CD4-positive, alpha-beta T cell treated with Interleukin-21 for 1 hour (primary cell): ENCODE data around the gene IL5.

Experiments used
- DNase-seq: peaks from one replicate; pipeline ENCODE4 v3.0.0-alpha.2; 2020

Gene IL5

GRCh38 chr5:132498152-132498551 lies 45.2 kb downstream of the IL5 start:
- no peak for DNase-seq

DNA sequence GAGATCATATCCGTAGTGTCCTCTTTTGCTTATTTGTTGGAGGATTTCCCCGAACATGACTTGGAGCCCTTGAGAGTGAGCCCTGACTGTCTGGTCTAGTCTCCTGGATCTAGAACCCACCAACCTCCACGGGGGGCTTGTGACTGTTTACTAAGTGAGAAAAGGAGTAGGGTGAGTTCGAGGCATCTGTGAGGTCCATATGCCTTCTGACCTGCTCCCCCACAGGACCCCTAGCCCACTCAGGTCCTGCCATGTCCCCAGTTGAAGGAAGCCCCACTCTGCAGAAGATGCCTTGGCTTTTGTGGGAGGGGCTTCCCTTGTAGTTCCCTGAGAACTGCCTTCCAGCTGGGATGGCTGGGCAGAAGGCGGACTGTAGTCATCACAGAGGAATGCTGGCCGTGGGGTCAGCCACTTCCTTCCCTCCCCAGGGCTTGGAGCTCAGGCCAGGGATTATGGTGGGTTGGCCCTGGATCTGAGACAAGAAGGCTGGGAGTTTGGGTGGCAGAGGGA lies 45.8 kb downstream of the IL5 start:
- DNase-seq = no peak

- peak; percentile 81 for DNase-seq
These were observed 46.5 kb downstream of the IL5 start for GRCh38 chr5:132496631-132497487.

DNA sequence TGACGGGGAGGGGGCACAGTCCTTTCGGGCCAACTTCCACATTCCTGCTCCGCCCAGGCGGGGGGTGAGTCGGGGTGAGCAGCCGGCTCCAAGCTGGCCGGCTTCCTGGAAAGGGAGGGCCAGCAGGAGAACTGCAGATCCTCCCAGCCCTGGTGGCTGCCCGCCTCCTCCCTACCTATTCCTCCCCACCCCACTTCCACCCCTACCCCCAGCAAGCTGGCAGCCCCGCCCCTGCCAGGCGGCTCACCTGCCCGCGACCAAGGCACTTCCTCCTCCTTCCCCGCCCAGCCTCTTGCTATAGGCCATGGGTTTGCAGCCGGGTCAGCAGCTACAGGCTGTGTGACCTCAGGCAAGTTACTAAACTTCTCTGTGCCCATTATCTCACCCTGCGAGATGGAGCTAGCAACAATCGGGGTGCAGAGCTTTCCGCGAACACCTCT lies 47.1 kb downstream of the IL5 start:
- DNase-seq = peak; percentile 95

DNA sequence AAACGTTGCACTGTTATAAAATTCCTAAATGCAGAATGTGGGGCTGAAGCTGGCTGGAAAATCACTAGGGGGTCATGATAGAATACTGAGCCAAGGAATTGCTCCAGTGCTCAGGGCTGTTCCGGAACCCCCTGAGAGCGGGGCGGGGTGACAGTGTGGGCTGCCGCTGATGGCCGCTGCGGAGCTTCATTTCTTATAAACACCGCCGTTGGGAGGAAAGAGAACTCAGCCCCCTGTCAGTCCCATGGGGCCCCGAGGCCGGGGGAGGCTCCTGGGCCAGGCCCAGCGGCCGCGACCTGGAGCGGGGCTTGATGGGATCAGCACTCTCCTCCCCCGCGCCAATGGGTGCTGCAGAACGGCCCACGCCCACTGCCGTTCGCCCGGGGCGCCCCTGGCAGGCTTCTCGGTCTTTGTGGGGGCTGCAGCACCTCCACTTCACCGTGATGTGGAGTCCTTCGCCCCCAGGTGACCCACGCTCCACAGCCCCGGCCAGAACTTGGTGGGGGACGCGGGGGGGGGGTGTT lies 47.6 kb downstream of the IL5 start:
- peak; percentile 79 for DNase-seq

DNA sequence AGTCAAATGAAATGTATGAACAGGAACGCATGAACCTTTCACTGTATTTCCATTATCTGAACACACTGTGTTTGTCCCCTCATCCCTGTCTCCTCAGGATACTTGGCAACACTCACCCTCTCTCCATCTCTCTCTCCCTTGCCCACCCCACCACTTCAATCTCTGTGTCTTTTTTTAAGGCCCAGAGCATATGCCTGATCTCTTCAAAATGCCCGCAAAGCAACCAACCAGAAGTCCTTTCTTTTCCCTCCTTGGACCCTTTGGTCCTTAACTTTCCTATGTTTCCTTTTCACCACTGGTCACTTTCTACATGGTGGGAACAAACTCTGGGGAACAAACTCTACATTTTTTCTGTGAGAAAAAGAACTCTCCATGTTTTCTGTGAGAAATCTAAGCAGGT lies 49.5 kb downstream of the IL5 start:
- DNase-seq = no peak

- DNase-seq = no peak
These were observed 50.1 kb downstream of the IL5 start for GRCh38 chr5:132493241-132493640.

- DNase-seq = no peak
These were observed 50.8 kb downstream of the IL5 start for GRCh38 chr5:132492386-132493125.
